ENCODE results near the gene VOPP1.
"Not testable (repeated sequence)": the region's sequence is repeated elsewhere in the genome, so short reads cannot be mapped to it uniquely, and the experiment has no call there.

VOPP1 gene

GRCh38 chr7:55589905-55590304 is 17.6 kb upstream of the VOPP1 start:
- no peak for DNase-seq (ENCODE audit: low spot score)
- TF ChIP-seq CTCF (IDR thresholded peaks at IDR 0.05) = no peak

GRCh38 chr7:55588976-55589604 is 16.8 kb upstream of the VOPP1 start:
- no peak overlapping the region for H3K4me3 ChIP-seq
- no peak for DNase-seq (ENCODE audit: low spot score)
- TF ChIP-seq CTCF (IDR thresholded peaks at IDR 0.05) = no peak
- no peak overlapping the region for H3K27ac ChIP-seq

More at GRCh38 chr7:55589905-55590304, 17.6 kb upstream of the VOPP1 start:
- no peak overlapping the region for H3K27ac ChIP-seq
- H3K4me3 ChIP-seq = no peak overlapping the region

- Histone ChIP-seq H3K4me3 (no peak overlapping the region), H3K27ac (no peak overlapping the region)
- no peak for DNase-seq (ENCODE audit: low spot score)
- no peak for TF ChIP-seq CTCF (IDR thresholded peaks at IDR 0.05)
Observed at GRCh38 chr7:55588379-55588699, 16.0 kb upstream of the VOPP1 start.

- DNase-seq (ENCODE audit: low spot score) = no peak
- H3K27ac ChIP-seq = no peak overlapping the region
- no peak for TF ChIP-seq CTCF (IDR thresholded peaks at IDR 0.05)
- no peak overlapping the region for H3K4me3 ChIP-seq
Observed at GRCh38 chr7:55587687-55588378, 15.5 kb upstream of the VOPP1 start.

- not testable (repeated sequence) for DNase-seq (ENCODE audit: low spot score); H3K4me3 ChIP-seq; H3K27ac ChIP-seq
Observed at GRCh38 chr7:55582656-55583055, 10.4 kb upstream of the VOPP1 start.

GRCh38 chr7:55576753-55577152 is 4.5 kb upstream of the VOPP1 start:
- Histone ChIP-seq H3K4me3 (no peak overlapping the region), H3K27ac (no peak overlapping the region)
- TF ChIP-seq CTCF (IDR thresholded peaks at IDR 0.05) = no peak

GRCh38 chr7:55575733-55576132 is 3.4 kb upstream of the VOPP1 start:
- DNase-seq (ENCODE audit: low spot score) = no peak
- no peak for TF ChIP-seq CTCF (IDR thresholded peaks at IDR 0.05)
- no peak overlapping the region for H3K4me3 ChIP-seq
- no peak overlapping the region for H3K27ac ChIP-seq

More at GRCh38 chr7:55576753-55577152, 4.5 kb upstream of the VOPP1 start:
- DNase-seq (ENCODE audit: low spot score) = no peak

Data from coronary artery (tissue), 2 donors.